Kidney epithelial cell (primary cell): ENCODE data around the gene GOLGA6L7. TPM values are rescaled to one million over a fixed set of nuclear protein-coding genes. Genes with fewer than 3 reads are reported as not detected.
"Not testable (repeated sequence)": the region's sequence is repeated elsewhere in the genome, so short reads cannot be mapped to it uniquely, and the experiment has no call there.

Source experiments
- DNase-seq: peaks from one replicate; pipeline ENCODE4 v3.0.0-alpha.2; 2010; ENCODE audit warnings: low read depth
- H3K27me3 ChIP-seq: 2 replicates; pipeline ENCODE4 v1.6.0; 2011; ENCODE audit warnings: low read length; ENCODE audit not compliant: control insufficient read depth, insufficient read depth
- H3K36me3 ChIP-seq: 2 replicates; pipeline ENCODE4 v1.5.1; 2011; ENCODE audit warnings: low read length; ENCODE audit not compliant: control insufficient read depth, insufficient read depth
- H3K4me3 ChIP-seq: 2 replicates; pipeline ENCODE4 v1.5.1; 2011; ENCODE audit warnings: low read depth, mild to moderate bottlenecking, control low read depth, low read length
- total RNA-seq: library from RNA; depleted of rRNA; stranded (reverse); fragments of >200 nt; gene quantifications from 2 replicates; pipeline ENCODE4 v1.2.3, GENCODE V29; 2015
- TF ChIP-seq, protein P1 (sequence below): IDR thresholded peaks from 2 replicates; pipeline ENCODE4 v1.5.1; 2011; ENCODE audit warnings: mild to moderate bottlenecking, moderate library complexity, low read length, control low read depth, inconsistent platforms; ENCODE audit not compliant: insufficient read depth, poor library complexity, severe bottlenecking

GOLGA6L7 gene
- total RNA-seq, 1 donor from 2014 or later = not detected

DNA sequence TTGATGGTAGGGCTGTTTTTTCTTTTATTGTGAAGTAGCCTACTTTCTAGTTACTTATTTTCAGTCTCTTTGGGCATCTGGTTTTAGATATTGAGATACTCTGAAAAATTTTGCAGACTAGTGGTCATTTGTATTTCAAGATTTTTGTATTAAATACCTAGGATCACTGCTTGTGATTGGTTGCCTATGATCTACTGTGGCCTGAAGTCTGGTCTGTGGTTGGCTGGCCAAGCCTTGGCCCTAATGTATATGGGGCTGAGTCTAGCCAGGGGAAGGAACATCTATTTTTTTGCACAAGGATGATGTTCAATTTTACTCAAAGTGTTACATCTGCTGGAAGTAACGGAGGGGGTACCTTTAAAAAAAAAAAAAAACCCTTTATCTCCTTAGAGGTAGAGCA is 38.0 kb downstream of the GOLGA6L7 start:
- H3K27me3 ChIP-seq, DNase-seq, H3K4me3 ChIP-seq, H3K36me3 ChIP-seq: not testable (repeated sequence)

DNA sequence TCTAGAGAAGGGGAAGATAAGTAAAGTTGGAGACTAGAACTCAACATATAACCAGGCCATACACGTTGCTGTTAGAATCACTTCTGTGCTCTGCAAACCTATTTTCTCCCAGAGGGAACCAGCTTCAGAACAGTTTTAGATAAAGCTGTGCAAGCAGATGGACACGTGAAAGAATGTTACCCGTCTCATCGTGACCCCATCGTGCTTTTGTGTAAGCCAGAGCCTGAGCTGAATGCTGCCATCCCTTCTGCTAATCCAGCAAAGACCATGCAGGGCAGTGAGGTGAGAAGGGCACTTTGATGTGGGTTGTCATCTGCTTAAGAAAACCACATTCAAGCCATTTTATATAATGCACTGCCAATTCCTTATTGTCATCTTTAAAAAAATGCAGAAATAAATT is 40.3 kb downstream of the GOLGA6L7 start:
- not testable (repeated sequence) for H3K36me3 ChIP-seq, H3K27me3 ChIP-seq, H3K4me3 ChIP-seq, DNase-seq

DNA sequence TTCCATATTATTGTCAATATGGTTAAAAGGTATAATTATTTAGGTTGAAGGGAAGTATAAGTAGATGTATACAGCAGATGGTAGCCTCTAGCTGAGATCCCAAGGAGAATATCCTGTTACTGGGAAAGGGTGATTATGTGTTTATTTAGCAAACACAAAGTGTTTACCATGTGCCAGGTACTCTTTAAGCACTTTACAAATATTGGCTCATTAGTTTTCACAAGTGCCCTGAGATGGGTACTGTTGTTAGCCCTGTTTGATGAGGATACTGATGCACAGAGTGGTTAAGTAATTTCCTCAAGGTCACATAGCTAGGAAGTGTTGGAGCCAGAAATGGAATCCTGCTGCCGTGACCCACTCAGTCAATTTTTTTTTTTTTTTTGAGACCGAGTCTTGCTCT is 48.1 kb downstream of the GOLGA6L7 start:
- not testable (repeated sequence) for DNase-seq, H3K36me3 ChIP-seq, H3K4me3 ChIP-seq, H3K27me3 ChIP-seq

DNA sequence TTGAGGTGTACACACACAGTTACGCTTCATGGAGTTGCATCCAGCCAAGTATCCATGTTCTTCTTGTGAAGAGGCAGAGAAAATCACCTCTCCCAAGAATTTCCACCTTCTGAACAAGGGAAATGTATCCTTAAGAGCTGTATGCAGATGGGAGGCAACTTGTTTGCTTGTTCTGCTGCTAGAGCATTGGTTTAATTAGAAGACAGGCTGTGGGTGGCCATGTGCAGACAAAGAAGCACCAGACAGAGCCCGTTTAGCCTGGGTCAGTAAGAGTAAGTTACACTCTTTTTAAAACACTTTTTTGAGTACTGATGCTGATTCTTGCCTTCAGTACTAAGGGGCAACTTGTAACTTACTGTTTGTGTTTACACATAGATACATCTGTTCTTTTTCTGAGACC is 50.2 kb downstream of the GOLGA6L7 start:
- H3K27me3 ChIP-seq, H3K36me3 ChIP-seq, DNase-seq, H3K4me3 ChIP-seq: not testable (repeated sequence)

DNA sequence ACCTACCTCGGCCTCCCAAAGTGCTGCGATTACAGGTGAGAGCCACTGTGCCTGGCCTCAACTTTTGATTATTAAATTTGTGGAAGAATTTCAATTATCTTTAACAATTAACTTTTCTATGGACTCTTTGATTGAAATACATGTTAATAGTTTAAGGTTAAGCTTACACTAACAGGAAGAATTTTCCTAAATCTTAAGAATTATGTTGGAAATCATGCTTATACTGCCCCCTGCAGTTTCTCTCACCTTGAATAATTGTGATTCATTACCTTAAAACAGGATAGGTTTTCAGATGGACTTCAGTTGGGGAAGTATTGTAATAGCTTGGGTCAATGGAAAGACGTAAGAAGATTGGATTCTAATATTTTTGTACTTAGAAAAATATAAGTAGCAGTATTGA is 54.2 kb downstream of the GOLGA6L7 start:
- TF ChIP-seq, protein P1, sequence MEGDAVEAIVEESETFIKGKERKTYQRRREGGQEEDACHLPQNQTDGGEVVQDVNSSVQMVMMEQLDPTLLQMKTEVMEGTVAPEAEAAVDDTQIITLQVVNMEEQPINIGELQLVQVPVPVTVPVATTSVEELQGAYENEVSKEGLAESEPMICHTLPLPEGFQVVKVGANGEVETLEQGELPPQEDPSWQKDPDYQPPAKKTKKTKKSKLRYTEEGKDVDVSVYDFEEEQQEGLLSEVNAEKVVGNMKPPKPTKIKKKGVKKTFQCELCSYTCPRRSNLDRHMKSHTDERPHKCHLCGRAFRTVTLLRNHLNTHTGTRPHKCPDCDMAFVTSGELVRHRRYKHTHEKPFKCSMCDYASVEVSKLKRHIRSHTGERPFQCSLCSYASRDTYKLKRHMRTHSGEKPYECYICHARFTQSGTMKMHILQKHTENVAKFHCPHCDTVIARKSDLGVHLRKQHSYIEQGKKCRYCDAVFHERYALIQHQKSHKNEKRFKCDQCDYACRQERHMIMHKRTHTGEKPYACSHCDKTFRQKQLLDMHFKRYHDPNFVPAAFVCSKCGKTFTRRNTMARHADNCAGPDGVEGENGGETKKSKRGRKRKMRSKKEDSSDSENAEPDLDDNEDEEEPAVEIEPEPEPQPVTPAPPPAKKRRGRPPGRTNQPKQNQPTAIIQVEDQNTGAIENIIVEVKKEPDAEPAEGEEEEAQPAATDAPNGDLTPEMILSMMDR = peak; percentile 12
- H3K4me3 ChIP-seq, DNase-seq, H3K27me3 ChIP-seq, H3K36me3 ChIP-seq: not testable (repeated sequence)

Other genes with a start within 250 kb of the GOLGA6L7 start
- not detected in 2 replicates for gene GOLGA8M, start 136.2 kb downstream of the GOLGA6L7 start, total RNA-seq
- 51.4 and 54.6 TPM in 2 replicates for gene APBA2, start 37.3 kb upstream of the GOLGA6L7 start, total RNA-seq